Body of pancreas (tissue), 4 donors: ENCODE measurements around the gene EPM2AIP1.

Experiments
- POLR2A ChIP-seq, 3 donors: fragments of 450-650 bp; IDR thresholded peaks; one replicate each; pipeline ENCODE4 v1.6.1; 2016; ENCODE audit warnings: antibody characterized with exemption in 3 of 3, mild to moderate bottlenecking in 2 of 3
- TF ChIP-seq, protein P1 (sequence below), 7 experiments: fragments of 450-650 bp in 4 of 7; fragments of 200-600 bp in 3 of 7; sonication (generic) in 3 of 7; IDR thresholded peaks; one replicate each; pipeline ENCODE4 v1.5.1; 2016 to 2019; ENCODE audit warnings: antibody characterized with exemption in 7 of 7

DNA sequence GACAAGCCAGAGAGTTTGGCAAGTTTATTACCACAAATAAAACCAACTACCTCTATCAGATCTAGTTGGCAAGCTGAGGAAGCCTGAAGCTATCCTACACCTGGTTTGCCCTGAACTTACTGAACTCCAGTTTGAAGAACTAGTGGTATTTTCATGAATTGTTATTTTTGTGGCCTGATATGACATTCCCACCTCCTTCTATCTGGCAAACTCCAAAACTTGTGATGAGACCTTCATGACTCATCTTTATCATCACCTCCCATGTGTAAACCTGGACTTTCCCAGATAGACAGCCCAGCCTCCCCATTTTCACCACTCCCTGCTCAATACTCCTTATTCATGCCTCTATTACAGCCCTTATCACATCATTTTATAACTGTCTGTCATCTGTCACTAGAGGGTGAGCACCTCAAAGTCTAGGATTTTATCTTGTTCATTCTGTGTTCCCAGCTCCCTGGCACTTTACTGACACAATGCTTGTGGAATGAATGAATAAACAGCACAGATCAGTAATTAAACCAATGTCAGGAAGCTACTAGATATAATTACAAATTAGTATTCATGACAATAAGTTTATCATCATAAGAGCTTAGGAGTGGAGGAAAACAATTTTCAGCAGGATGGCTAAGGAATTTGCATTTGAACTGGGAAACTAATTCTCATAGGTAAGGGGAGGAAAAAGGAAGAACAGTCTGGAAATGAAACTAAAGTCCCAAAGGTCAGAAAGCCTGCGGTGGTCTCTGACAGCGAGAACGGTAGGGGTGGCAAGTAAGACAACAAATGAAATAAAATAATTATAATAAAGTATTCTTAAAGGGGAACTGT lies 34.9 kb downstream of the EPM2AIP1 start:
- TF ChIP-seq, protein P1, sequence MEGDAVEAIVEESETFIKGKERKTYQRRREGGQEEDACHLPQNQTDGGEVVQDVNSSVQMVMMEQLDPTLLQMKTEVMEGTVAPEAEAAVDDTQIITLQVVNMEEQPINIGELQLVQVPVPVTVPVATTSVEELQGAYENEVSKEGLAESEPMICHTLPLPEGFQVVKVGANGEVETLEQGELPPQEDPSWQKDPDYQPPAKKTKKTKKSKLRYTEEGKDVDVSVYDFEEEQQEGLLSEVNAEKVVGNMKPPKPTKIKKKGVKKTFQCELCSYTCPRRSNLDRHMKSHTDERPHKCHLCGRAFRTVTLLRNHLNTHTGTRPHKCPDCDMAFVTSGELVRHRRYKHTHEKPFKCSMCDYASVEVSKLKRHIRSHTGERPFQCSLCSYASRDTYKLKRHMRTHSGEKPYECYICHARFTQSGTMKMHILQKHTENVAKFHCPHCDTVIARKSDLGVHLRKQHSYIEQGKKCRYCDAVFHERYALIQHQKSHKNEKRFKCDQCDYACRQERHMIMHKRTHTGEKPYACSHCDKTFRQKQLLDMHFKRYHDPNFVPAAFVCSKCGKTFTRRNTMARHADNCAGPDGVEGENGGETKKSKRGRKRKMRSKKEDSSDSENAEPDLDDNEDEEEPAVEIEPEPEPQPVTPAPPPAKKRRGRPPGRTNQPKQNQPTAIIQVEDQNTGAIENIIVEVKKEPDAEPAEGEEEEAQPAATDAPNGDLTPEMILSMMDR (IDR thresholded peaks at IDR 0.05) = no peak
- TF ChIP-seq POLR2A (IDR thresholded peaks at IDR 0.05) = no peak
